GOT3 (cell line): ENCODE data around the gene SPATA13.
"Not testable (repeated sequence)": the region's sequence is repeated elsewhere in the genome, so short reads cannot be mapped to it uniquely, and the experiment has no call there.

Source experiments
- DNase-seq: peaks from one replicate; lab custom pipeline; 2025; ENCODE audit warnings: mixed read lengths; lab: John Stamatoyannopoulos, UW

The SPATA13 gene

DNA sequence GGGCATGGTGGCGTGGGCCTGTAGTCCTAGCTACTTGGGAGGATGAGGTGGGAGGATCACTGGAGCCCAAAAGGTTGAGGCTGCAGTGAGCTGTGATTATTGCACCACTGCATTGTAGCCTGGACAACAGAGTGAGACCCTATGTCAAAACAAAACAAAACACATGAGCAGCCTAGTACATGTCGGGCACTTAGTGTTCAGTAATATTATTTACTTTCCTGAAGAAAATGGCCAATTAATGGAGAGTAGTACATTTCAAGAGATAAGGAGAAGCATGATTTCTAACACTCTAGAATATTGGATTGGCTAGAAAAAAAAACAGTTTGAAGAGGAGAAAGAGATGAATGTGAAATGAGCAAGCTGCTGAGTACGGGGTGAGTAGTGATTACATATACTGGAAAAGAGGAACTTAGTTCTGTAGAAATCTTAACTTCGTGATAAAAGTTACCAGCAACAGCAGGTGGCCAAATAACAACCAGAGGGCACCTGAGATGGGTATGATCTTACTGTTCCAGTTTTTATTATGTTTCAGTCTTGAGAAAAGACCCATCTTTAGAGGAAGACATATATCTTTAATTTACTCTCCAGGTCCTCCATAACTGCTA is 36.2 kb downstream of the SPATA13 start:
- no peak for DNase-seq

DNA sequence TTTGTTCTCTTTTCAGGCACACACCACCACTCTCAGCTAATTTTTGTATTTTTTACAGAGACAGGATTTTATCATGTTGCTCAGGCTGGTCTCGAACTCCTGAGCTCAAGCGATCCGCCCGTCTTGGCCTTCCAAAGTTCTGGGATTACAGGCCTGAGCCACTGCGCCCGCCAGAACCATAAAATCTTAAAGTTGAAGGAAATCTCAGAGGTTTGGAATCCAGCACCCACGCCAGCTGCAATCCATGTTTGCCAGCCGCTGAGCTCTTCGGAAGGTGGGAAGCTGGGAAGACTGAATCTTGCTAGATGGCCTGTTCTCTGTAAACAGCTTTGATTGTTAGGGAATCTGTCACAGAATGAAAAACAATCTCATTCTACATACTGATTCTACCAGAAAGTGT is 38.5 kb downstream of the SPATA13 start:
- no peak for DNase-seq

DNA sequence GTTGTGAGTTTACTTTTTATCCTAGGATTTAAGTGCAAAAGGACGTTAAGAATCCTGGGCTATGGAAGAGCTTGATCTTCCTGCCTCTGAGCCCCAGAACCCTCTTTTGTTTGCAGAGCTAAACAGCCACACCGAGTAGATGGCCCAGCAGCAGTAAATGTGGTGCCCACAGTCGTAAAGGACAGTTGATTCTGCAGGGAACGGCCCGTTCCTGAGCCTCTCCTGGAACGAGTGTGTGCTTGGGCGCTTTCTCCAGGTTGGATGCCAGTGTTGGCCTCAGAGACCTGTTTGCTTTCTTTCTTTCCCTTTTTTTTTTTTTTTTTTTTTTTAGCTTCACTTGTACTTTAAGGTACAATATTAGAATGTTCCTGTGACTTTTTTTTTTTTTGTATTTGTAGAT is 41.7 kb downstream of the SPATA13 start:
- no peak for DNase-seq

DNA sequence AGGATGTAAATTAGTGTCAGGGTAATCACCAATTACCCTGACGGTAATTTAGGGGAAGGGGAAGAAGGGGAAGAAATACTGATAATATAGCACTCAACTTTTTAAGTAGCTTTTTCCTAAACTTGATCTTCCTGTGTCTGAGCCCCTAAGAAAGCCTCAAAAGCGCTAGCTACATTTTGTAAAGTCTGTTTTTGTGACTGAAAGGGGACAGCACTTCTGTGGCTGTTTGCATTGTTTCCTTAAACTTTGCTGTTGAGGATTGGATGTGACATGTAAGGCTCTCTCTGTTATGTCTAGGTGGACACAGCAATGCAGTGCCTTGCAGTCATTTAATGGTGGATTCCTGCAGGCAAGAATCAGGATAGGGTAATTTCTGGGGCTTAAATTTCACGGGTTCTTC is 42.8 kb downstream of the SPATA13 start:
- no peak for DNase-seq

DNA sequence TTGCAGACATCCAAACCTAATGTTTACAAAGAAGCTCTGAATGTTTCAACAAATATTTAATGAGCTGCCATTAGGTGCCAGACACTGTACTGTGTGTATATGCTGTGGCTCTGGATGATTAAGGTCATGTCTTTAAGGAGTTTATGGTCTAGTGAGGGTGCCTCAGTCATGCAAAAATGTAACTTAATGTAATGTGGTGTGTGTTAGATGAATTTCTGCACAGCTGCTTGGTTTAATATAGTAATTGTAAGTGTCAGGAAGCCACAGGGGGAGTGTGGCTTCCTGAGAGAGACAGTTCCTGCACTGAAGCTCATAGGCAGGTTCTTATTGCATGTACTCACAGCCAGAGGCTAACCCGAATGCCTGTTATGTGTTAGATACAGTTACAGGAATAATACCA is 43.3 kb downstream of the SPATA13 start:
- DNase-seq: no peak

DNA sequence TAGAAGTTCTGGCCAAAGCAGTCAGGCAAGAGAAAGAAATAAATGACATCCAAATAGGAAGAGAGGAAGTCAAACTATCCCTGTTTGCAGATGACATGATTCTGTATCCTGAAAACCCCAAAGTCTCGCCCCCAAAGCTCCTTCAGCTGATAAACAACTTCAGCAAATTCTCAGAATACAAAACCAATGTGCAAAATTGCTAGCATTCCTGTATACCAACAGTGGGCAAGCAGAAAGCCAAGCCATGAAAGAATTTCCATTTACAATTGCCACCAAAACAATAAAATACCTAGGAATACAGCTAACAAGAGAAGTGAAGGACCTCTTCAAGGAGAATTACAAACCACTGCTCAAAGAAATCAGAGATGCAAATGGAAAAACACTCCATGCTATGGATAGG is 44.6 kb downstream of the SPATA13 start:
- DNase-seq: not testable (repeated sequence)

DNA sequence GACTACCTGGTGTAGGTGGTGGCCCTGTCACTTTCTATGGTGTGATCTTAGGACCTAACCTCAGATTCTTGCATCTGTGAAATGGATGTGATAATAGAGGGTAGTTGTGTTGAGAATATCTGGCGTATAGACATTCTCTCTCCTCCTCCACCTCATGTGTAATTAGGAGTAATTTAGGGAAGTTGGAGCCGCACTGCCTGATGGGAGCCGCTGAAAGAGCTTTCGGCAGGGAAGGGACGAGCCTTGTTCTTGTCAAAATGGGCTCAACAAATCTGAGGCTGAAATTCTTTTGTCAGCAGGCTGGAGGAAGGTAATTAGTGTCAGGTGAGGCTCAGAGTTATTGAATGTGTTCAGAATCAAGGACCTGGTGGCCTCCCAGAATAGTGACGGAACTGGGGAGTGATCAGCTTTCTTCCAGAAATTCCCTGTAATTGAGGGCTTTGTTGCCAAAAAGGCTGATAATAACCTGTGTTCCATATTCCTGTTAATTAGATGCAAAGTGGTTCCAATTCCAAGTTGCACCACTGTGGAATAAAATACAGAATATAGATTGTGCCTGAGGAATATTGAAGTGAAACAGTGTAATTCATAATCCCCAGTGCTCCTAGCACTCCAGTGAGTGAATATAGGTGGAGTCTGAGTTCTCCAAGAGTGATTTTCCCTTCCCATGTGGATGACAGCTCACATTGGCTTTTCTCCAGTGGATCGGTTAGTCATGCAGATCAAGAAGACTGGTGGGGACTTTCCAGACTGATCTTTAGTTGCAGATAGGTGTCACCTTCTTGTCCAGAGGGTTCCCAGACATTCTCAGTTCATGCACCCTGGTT is 47.5 kb downstream of the SPATA13 start:
- DNase-seq: no peak

DNA sequence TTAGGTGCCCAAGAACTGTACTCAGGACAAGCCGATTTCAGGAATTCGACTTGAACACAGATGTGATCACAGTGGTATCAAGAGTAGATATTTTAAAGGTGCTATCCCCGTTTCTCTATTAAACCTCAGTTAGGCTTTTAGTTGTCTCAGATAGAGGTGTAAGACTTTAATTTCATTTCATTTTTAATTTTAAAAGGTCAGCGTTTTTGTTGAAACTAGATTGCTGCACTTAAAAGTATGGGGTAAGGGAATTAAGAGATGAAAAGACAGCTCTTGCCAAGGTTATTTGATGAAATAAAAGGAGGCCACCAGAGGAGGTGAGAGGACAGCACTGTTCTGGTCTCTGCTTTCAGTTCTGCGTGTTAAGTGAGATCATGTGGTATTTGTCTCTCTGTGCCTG is 48.6 kb downstream of the SPATA13 start:
- DNase-seq: no peak

DNA sequence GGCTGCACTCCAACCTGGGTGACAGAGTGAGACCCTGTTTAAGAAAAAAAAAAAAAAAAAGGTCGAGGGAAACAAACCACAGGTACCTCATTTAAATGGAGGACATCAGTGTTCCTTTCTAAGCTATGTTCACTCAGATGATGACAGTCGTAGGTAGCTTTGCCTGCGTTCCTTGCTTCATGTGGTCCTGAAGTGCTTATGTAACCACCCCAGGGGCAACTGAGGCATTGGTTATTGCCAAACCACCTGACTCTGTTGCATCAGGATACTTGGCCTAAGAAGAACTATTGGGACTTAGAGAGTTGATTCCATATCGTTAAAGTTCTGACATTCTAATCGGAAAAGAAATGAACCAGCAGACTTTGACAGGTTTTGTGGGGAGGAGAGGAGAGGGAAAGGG is 51.7 kb downstream of the SPATA13 start:
- no peak for DNase-seq

DNA sequence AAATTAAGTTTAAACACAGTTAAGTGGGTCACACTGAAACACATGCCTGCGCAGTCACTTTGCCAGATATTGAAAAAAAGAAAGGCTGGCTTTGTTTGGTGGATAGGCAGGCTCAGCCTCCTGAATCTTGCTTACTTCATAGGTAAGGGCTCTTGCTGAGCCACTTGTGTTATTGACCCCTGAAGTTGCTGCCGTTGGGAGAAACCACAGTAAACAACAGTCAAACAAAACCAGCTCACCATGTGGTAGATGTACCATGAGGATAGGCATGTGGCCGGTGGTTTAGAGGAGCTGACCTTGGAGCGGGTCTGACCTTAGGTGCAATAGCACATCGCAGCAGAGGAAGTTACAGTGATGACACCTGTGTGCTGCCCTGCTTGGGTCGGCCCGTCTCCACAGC is 52.2 kb downstream of the SPATA13 start:
- DNase-seq: no peak

DNA sequence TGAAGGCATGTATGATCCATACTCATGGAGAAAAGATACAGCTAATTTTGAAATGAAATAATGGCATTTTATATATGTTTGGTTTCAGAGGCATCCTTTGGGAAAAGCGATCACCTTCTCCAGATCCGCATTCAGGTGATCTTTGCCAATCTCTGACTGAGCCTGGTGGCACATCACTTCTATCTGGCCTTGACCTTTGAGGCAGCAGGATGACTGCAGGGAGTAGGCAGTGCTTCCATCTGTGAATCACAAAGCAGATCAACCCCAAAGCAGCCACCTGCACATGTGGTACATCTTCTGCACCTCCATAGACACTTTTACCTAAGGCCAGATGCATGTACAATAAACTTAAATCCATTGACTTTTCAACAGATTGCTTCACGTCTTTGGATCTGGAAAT is 53.4 kb downstream of the SPATA13 start:
- DNase-seq: no peak

DNA sequence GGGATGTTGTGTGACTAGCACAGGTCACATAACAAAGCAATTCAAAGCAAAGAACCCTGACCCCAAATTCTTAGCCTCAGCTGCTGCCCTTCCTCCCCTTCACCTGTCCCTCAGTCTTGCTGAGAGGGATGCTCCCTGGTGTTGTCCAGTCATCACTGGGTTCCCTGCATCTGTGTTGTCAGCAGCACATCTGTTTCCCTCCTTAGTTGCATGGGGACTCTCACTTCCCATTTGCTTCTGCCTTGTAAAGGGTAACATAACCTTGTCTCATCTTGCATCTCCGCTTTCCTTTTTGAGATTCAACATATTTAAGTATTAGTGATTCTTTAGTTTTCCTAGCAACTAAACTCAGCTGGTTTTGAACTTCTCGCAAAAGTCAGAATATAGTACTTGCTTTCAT is 54.0 kb downstream of the SPATA13 start:
- no peak for DNase-seq

DNA sequence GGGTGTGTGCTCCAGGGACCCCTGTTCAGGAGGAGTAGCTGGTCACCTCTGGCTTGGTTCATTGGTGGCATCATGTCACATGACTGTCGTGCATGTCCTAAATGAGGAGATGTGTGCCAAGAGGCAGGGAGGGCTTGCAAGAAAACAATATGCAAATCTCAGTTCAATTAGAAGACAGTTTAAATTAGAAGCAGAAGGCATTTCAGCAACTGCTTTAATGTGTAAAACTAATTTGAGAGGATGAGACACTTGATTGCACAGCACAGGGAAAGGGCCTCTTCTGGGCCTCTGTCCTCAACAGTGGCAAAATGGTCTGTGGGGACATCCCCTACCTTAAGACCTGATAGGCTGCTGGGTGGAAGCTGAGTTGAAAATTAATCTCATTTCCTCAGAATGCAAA is 54.6 kb downstream of the SPATA13 start:
- DNase-seq: no peak

DNA sequence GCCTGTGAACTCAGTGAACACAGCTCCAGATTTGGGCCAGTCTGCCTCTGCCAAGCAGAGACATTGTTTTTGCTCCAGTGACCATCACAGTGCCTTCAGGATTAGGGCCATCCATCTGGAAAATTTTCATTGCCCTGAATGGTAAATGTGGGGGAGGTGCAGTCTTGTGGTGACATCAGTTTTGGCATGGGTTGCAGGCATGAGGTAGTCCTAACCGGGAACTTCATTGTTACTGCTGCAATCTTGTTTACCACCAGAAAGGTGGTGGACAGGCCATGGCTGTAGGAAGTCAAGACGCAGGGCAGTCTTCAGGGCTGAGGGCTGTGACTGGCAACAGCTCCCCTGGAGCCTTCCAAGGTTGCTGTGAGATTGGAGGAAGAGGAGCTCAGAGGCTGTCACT is 55.2 kb downstream of the SPATA13 start:
- DNase-seq: no peak

DNA sequence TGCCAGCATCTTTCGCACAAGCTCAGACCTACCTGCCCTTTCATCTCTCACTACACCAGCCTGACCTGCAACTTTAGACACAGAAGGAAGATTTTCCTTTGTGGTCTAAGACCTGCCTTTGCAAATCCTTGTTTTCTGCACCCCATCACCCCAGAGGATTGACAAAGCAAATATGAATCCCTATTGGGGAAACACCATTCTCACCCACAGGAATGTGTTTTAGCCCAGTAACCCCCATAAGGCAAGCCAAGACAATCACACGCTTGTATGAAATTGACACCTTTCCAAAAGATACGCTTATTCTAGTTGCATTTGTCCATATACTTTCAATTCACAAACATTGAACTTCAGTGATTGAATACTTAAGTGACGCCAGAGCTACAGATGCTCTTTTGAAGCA is 55.7 kb downstream of the SPATA13 start:
- DNase-seq: no peak

DNA sequence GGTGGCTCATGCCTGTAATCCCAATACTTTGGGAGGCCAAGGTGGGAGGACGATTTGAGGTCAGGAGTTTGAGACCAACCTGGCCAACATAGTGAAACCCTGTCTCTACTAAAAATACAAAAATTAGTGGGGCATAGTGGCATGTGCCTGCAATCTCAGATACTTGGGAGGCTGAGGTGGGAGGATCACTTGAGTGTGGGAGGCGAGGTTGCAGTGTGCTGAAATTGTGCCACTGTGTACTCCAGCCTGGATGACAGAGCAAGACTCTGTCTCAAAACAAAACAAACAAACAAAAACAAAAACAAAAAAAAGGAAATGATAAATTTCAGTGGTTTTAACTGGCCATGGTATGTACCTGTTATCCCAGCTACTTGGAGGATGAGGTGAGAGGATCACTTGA is 56.3 kb downstream of the SPATA13 start:
- not testable (repeated sequence) for DNase-seq

DNA sequence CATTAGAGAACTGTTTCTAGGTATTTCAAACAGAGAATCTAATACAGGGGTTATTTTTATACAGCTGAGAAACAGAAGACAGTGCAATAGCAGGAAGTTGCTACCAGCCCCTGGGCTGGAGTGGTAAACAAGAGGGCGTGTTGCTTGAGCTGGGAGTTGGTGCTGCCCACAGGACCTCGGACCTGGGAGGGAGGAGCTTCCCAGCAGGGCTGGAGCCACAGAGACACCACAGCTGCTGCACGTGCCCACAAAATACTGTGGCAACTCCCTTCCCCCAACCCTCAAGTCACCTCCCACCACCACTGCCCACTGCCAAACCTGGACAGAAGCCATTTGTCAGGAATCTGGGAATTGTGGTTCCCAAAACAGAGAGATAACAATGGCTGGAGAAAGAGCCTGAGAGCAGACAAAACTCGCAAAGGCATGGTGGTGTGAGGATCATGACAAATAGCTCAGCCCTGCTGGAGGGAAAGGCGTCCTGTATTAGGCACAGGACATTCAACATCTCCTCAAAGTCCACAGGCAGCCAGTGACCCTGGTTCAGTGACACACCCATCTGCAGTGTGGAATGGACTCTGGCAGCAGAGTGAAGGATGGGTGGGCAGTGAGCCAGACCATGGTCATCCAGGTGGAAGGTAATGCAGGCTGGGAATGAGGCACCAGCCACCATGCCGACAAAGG is 57.2 kb downstream of the SPATA13 start:
- no peak for DNase-seq

DNA sequence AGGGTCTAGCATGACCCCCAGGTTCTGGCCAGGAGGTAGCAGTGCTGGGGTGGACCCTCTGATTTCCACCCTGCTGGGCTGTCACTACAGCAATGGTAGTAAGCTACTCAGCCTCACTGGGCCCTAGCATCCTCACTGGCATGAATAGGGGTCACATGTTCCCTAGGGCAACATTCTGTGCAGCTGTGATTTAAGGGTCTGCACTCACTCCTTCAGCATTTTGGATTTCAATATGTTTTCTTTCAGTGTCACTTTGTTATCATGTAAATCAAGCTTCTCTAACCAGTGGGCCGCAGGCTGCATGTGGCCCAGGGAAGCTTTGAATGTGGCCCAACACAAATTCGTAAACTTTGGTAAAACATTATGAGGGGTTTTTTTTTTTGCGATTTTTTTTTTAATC is 57.8 kb downstream of the SPATA13 start:
- DNase-seq: no peak

DNA sequence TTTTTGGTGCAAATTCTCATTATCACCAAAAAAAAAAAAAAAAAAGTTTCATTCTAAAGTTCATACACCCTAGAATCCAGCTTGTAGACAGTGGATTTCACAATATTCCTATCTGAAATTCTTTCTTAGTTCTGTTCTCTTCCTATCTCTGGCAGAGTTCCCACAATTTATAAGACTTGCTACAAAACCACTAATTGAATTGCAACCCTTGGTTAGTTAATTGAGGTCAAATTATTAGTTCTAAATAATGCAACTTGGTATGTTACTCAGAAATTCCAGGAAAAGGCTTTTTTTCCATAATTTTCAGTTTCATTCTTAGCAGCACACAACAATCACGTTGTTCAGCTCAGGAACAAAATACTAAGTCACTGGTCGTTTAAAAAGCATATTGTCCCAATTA is 58.5 kb downstream of the SPATA13 start:
- no peak for DNase-seq

DNA sequence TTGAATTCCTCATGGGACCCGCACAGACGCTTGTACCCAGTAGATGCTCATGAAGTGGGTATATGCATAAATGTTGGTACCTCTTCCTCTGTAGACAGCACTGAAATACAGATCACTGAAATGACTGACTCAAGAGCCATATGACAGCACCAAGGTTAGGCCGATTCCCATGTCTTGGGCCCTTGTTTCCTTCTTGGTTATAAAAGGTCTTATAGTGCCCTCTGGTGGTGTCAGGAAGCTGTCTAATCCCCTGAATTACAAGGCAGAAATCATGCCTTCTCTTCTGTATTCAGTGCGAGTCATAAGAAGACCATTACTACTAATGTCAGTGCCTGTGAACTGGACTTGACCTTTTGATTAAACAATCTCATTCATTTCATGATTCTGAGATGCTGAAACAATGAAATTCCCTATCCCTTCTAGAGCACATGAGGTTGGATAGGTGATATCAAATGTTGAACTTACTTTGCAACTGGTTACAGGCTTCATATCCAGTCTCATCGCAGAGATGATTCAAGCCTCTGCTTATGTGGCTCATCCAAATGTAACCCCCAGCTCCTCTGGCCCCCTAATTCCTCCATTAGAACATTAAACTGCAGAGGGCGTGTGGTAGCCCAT is 59.7 kb downstream of the SPATA13 start:
- no peak for DNase-seq

DNA sequence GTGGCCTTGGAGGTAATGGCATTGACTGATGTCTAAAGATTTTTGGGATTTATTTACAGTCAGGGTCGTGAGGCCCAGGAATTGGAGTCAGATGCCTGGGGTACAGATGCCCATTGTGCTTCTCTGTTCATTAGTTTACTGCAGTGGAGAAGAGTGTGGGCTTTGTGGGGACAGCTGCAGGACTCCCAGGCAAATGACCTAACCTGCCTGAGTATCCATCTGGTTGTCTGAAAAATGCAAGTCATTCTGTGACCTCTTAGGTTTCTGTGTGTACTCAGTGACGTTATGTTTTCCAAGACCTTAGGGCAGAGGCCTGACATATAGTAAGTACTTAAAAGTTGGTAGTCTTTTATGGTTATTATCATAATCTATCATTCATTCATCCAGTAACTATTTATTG is 60.5 kb downstream of the SPATA13 start:
- no peak for DNase-seq

DNA sequence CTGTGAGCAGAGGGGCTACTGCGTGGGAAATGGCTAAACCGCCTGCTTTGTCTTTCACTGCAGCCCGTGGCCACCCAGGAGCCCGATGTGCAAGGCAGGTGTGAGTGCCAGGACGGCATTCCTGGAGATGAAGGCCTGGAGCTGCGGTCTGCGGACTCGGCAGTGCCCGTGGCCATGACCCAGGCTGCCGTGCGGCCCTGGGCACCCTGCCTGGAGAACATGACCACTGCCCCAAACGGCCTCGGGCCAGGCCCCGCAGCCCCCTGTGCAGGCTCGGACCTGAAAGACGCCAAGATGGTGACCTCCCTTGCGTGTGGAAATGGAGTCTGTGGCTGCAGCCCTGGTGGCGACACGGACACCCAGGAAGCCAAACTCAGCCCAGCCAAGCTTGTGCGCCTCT is 62.2 kb downstream of the SPATA13 start:
- DNase-seq: no peak
